Stimulated activated naive B cell treated with anti-CD40 and anti-IgM and Interleukin-4, amounts not matched to agents 10 μg/mL and 1 μg/mL and 100 μg/mL, for 72 hours (primary cell): ENCODE results near the gene CACNA1E.

Experiments used
- ATAC-seq, 2 donors: fragments of 150-1000 bp; cut with Tn5 transposase; replicated peaks; 2 replicates each; pipeline ENCODE4 v1.10.0; 2021; ENCODE audit warnings: moderate library complexity in 1 of 2
- DNase-seq: peaks from one replicate; pipeline ENCODE4 v3.0.0; 2021
- H3K27ac Mint-ChIP-seq: one replicate; pipeline ENCODE4 v1.8.0; 2022; ENCODE audit warnings: mild to moderate bottlenecking, mixed read lengths
- H3K27me3 Mint-ChIP-seq, 2 donors: one replicate each; pipeline ENCODE4 v1.8.0; 2022; ENCODE audit warnings: mixed read lengths in 2 of 2
- H3K36me3 Mint-ChIP-seq, 2 donors: one replicate each; pipeline ENCODE4 v1.8.0; 2022; ENCODE audit warnings: mixed read lengths in 2 of 2, mild to moderate bottlenecking in 1 of 2
- H3K4me1 Mint-ChIP-seq, 2 donors: one replicate each; pipeline ENCODE4 v1.8.0; 2022; ENCODE audit warnings: mixed read lengths in 2 of 2, mild to moderate bottlenecking in 1 of 2
- H3K4me3 Mint-ChIP-seq, 2 donors: one replicate each; pipeline ENCODE4 v1.8.0; 2022; ENCODE audit warnings: mild to moderate bottlenecking in 2 of 2, mixed read lengths in 2 of 2, moderate library complexity in 1 of 2
- H3K9me3 Mint-ChIP-seq, 2 donors: one replicate each; pipeline ENCODE4 v1.8.0; 2022; ENCODE audit warnings: mixed read lengths in 2 of 2, mild to moderate bottlenecking in 1 of 2

The CACNA1E gene

GRCh38 chr1:181789395-181789794 lies 306.1 kb downstream of the CACNA1E start:
- ATAC-seq: no peak
- peaks cover 0 to 2% of the 10 kb centered on the region in 2 donors for H3K9me3 Mint-ChIP-seq

GRCh38 chr1:181791721-181792120 lies 308.4 kb downstream of the CACNA1E start:
- no peak overlapping the region for H3K27ac Mint-ChIP-seq
- H3K4me3 Mint-ChIP-seq: no peak overlapping the region
- H3K36me3 Mint-ChIP-seq: no peaks in the 10 kb centered on the region
- ATAC-seq (no peak), DNase-seq (no peak)
- peaks cover 0 to 5% of the 10 kb centered on the region in 2 donors for H3K9me3 Mint-ChIP-seq
- peaks cover 0 to 13% of the 10 kb centered on the region in 2 donors for H3K27me3 Mint-ChIP-seq
- H3K4me1 Mint-ChIP-seq: no peaks in the 10 kb centered on the region

More at GRCh38 chr1:181789395-181789794, 306.1 kb downstream of the CACNA1E start:
- no peaks in the 10 kb centered on the region for H3K36me3 Mint-ChIP-seq
- no peak overlapping the region for H3K4me3 Mint-ChIP-seq
- no peak overlapping the region for H3K27ac Mint-ChIP-seq
- H3K4me1 Mint-ChIP-seq: no peaks in the 10 kb centered on the region
- peaks cover 0 to 13% of the 10 kb centered on the region in 2 donors for H3K27me3 Mint-ChIP-seq
- DNase-seq: no peak

- H3K27me3 Mint-ChIP-seq: peaks cover 0 to 9% of the 10 kb centered on the region in 2 donors
- H3K4me1 Mint-ChIP-seq: no peaks in the 10 kb centered on the region
- no peak overlapping the region for H3K4me3 Mint-ChIP-seq
- peaks cover 0 to 3% of the 10 kb centered on the region in 2 donors for H3K9me3 Mint-ChIP-seq
- no peaks in the 10 kb centered on the region for H3K36me3 Mint-ChIP-seq
- DNase-seq: no peak
- no peak overlapping the region for H3K27ac Mint-ChIP-seq
- ATAC-seq: no peak
Measured at GRCh38 chr1:181793831-181794230, 310.5 kb downstream of the CACNA1E start.

- no peaks in the 10 kb centered on the region for H3K4me1 Mint-ChIP-seq
- no peak overlapping the region for H3K4me3 Mint-ChIP-seq
- no peak overlapping the region for H3K27ac Mint-ChIP-seq
- DNase-seq (no peak), ATAC-seq (no peak)
- H3K9me3 Mint-ChIP-seq: peaks cover 0 to 3% of the 10 kb centered on the region in 2 donors
- H3K27me3 Mint-ChIP-seq: peaks cover 0 to 14% of the 10 kb centered on the region in 2 donors
- H3K36me3 Mint-ChIP-seq: no peaks in the 10 kb centered on the region
Measured at GRCh38 chr1:181794332-181794731, 311.0 kb downstream of the CACNA1E start.

GRCh38 chr1:181798191-181798926 lies 315.0 kb downstream of the CACNA1E start:
- Mint-ChIP-seq H3K4me3 (no peak overlapping the region), H3K27ac (no peak overlapping the region), H3K27me3 (peaks cover 6 to 10% of the 10 kb centered on the region in 2 donors), H3K4me1 (no peaks in the 10 kb centered on the region), H3K9me3 (peaks cover 0 to 3% of the 10 kb centered on the region in 2 donors), H3K36me3 (no peaks in the 10 kb centered on the region)
- ATAC-seq: no peak
- DNase-seq: no peak

GRCh38 chr1:181801617-181802016 lies 318.3 kb downstream of the CACNA1E start:
- no peak for ATAC-seq
- peaks cover 6% of the 10 kb centered on the region in 2 donors for H3K27me3 Mint-ChIP-seq
- peaks cover 0 to under 1% of the 10 kb centered on the region in 2 donors for H3K9me3 Mint-ChIP-seq

GRCh38 chr1:181802466-181802865 lies 319.1 kb downstream of the CACNA1E start:
- Mint-ChIP-seq H3K9me3 (no peaks in the 10 kb centered on the region), H3K27ac (no peak overlapping the region), H3K4me1 (no peaks in the 10 kb centered on the region), H3K27me3 (peaks cover 6% of the 10 kb centered on the region in 2 donors), H3K4me3 (no peak overlapping the region), H3K36me3 (no peaks in the 10 kb centered on the region)
- DNase-seq (no peak), ATAC-seq (no peak)

More at GRCh38 chr1:181801617-181802016, 318.3 kb downstream of the CACNA1E start:
- no peak overlapping the region for H3K4me3 Mint-ChIP-seq
- no peak overlapping the region for H3K27ac Mint-ChIP-seq
- no peaks in the 10 kb centered on the region for H3K4me1 Mint-ChIP-seq
- no peaks in the 10 kb centered on the region for H3K36me3 Mint-ChIP-seq
- no peak for DNase-seq

- H3K4me1 Mint-ChIP-seq: no peaks in the 10 kb centered on the region
- DNase-seq (no peak), ATAC-seq (no peak)
- H3K9me3 Mint-ChIP-seq: no peaks in the 10 kb centered on the region
- no peak overlapping the region for H3K27ac Mint-ChIP-seq
- no peak overlapping the region for H3K4me3 Mint-ChIP-seq
- peaks cover 6% of the 10 kb centered on the region in 2 donors for H3K27me3 Mint-ChIP-seq
- H3K36me3 Mint-ChIP-seq: no peaks in the 10 kb centered on the region
Measured at GRCh38 chr1:181803421-181803820, 320.1 kb downstream of the CACNA1E start.

GRCh38 chr1:181804989-181805388 lies 321.7 kb downstream of the CACNA1E start:
- no peak for ATAC-seq
- no peak overlapping the region for H3K4me3 Mint-ChIP-seq
- DNase-seq: no peak
- no peak overlapping the region for H3K27ac Mint-ChIP-seq
- no peaks in the 10 kb centered on the region for H3K36me3 Mint-ChIP-seq
- peaks cover 0 to 6% of the 10 kb centered on the region in 2 donors for H3K27me3 Mint-ChIP-seq
- no peaks in the 10 kb centered on the region for H3K4me1 Mint-ChIP-seq
- H3K9me3 Mint-ChIP-seq: no peaks in the 10 kb centered on the region

GRCh38 chr1:181806746-181807145 lies 323.4 kb downstream of the CACNA1E start:
- H3K27ac Mint-ChIP-seq: no peak overlapping the region
- H3K9me3 Mint-ChIP-seq: no peaks in the 10 kb centered on the region
- H3K4me1 Mint-ChIP-seq: no peaks in the 10 kb centered on the region
- no peak for ATAC-seq
- no peak for DNase-seq
- H3K36me3 Mint-ChIP-seq: no peaks in the 10 kb centered on the region
- H3K4me3 Mint-ChIP-seq: no peak overlapping the region
- H3K27me3 Mint-ChIP-seq: peaks cover 0 to 8% of the 10 kb centered on the region in 2 donors

- no peak overlapping the region for H3K4me3 Mint-ChIP-seq
- H3K36me3 Mint-ChIP-seq: no peaks in the 10 kb centered on the region
- no peaks in the 10 kb centered on the region for H3K4me1 Mint-ChIP-seq
- H3K9me3 Mint-ChIP-seq: no peaks in the 10 kb centered on the region
- ATAC-seq (no peak), DNase-seq (no peak)
- H3K27ac Mint-ChIP-seq: no peak overlapping the region
- H3K27me3 Mint-ChIP-seq: peaks cover 0 to 8% of the 10 kb centered on the region in 2 donors
Measured at GRCh38 chr1:181807251-181807650, 323.9 kb downstream of the CACNA1E start.

GRCh38 chr1:181809991-181810545 lies 326.8 kb downstream of the CACNA1E start:
- Mint-ChIP-seq H3K9me3 (no peaks in the 10 kb centered on the region), H3K4me1 (no peaks in the 10 kb centered on the region), H3K4me3 (no peak overlapping the region), H3K27me3 (peaks cover 0 to 6% of the 10 kb centered on the region in 2 donors), H3K36me3 (no peaks in the 10 kb centered on the region), H3K27ac (no peak overlapping the region)
- DNase-seq: no peak
- no peak for ATAC-seq

GRCh38 chr1:181812208-181812607 lies 328.9 kb downstream of the CACNA1E start:
- DNase-seq (no peak), ATAC-seq (no peak)
- Mint-ChIP-seq H3K4me3 (no peak overlapping the region), H3K9me3 (no peaks in the 10 kb centered on the region), H3K4me1 (no peaks in the 10 kb centered on the region), H3K36me3 (no peaks in the 10 kb centered on the region), H3K27me3 (peaks cover 0 to 6% of the 10 kb centered on the region in 2 donors), H3K27ac (no peak overlapping the region)

GRCh38 chr1:181813266-181813665 lies 329.9 kb downstream of the CACNA1E start:
- DNase-seq (no peak), ATAC-seq (no peak)
- H3K27ac Mint-ChIP-seq: no peak overlapping the region
- H3K4me1 Mint-ChIP-seq: no peaks in the 10 kb centered on the region
- no peak overlapping the region for H3K4me3 Mint-ChIP-seq
- H3K9me3 Mint-ChIP-seq: no peaks in the 10 kb centered on the region
- peaks cover 0 to 6% of the 10 kb centered on the region in 2 donors for H3K27me3 Mint-ChIP-seq
- H3K36me3 Mint-ChIP-seq: no peaks in the 10 kb centered on the region

GRCh38 chr1:181816608-181817007 lies 333.3 kb downstream of the CACNA1E start:
- Mint-ChIP-seq H3K4me3 (no peak overlapping the region), H3K36me3 (no peaks in the 10 kb centered on the region), H3K4me1 (no peaks in the 10 kb centered on the region), H3K27me3 (peaks cover 0 to 16% of the 10 kb centered on the region in 2 donors), H3K9me3 (no peaks in the 10 kb centered on the region), H3K27ac (no peak overlapping the region)
- no peak for DNase-seq
- no peak for ATAC-seq
